MM.1S (cell line): ENCODE measurements around the gene ARHGEF2.

Experiments
- DNase-seq: peaks from one replicate; pipeline ENCODE4 v3.0.0-alpha.2; 2015
- H2AFZ ChIP-seq: fragments of 300-600 bp; sonication (generic); 2 replicates; pipeline ENCODE4 v1.6.0; 2016; ENCODE audit warnings: antibody characterized with exemption, low read length
- H3F3A ChIP-seq: fragments of 300-600 bp; sonication (generic); 2 replicates; pipeline ENCODE4 v1.6.1; 2016; ENCODE audit warnings: mild to moderate bottlenecking, antibody characterized with exemption, low read length, moderate library complexity, mixed read lengths; ENCODE audit not compliant: insufficient read depth
- H3K27ac ChIP-seq: fragments of 300-600 bp; sonication (generic); 2 replicates; pipeline ENCODE4 v1.5.1; 2016; ENCODE audit warnings: mild to moderate bottlenecking, low read length
- H3K27me3 ChIP-seq: fragments of 300-600 bp; sonication (generic); replicated peaks from 2 replicates; pipeline ENCODE4 v1.6.0; 2016; ENCODE audit warnings: low read length; ENCODE audit not compliant: insufficient read depth
- H3K36me3 ChIP-seq: fragments of 300-600 bp; sonication (generic); replicated peaks from 2 replicates; pipeline ENCODE4 v1.6.1; 2016; ENCODE audit warnings: mild to moderate bottlenecking, low read length, mixed read lengths; ENCODE audit not compliant: insufficient read depth
- H3K4me1 ChIP-seq: fragments of 300-600 bp; sonication (generic); 2 replicates; pipeline ENCODE4 v1.6.1; 2016; ENCODE audit warnings: low read length, mixed read lengths
- H3K4me2 ChIP-seq: fragments of 300-600 bp; sonication (generic); 2 replicates; pipeline ENCODE4 v1.6.0; 2016; ENCODE audit warnings: low read depth, low read length
- H3K4me3 ChIP-seq: fragments of 300-600 bp; sonication (generic); 2 replicates; pipeline ENCODE4 v1.5.1; 2016; ENCODE audit warnings: low read length, mixed read lengths
- H3K79me2 ChIP-seq: fragments of 300-600 bp; sonication (generic); 2 replicates; pipeline ENCODE4 v1.6.1; 2016; ENCODE audit warnings: mixed run types, low read length, mixed read lengths
- H3K9ac ChIP-seq: fragments of 300-600 bp; sonication (generic); 2 replicates; pipeline ENCODE4 v1.6.1; 2016; ENCODE audit warnings: low read length, mixed read lengths
- H3K9me2 ChIP-seq: fragments of 300-600 bp; sonication (generic); replicated peaks from 2 replicates; pipeline ENCODE4 v1.6.1; 2016; ENCODE audit warnings: mild to moderate bottlenecking, low read length, mixed read lengths; ENCODE audit not compliant: insufficient read depth
- H3K9me3 ChIP-seq: fragments of 300-600 bp; sonication (generic); replicated peaks from 2 replicates; pipeline ENCODE4 v1.6.1; 2016; ENCODE audit warnings: mild to moderate bottlenecking, low read length, mixed read lengths; ENCODE audit not compliant: insufficient read depth
- H4K20me1 ChIP-seq: fragments of 300-600 bp; sonication (generic); 2 replicates; pipeline ENCODE4 v1.6.1; 2016; ENCODE audit warnings: mild to moderate bottlenecking, low read length, moderate library complexity, mixed read lengths; ENCODE audit not compliant: insufficient read depth
- EZH2 ChIP-seq: fragments of 300-600 bp; sonication (generic); optimal IDR thresholded peaks from 2 replicates; pipeline ENCODE3; 2017; ENCODE audit warnings: low read depth, mild to moderate bottlenecking, antibody characterized with exemption, low read length, mixed read lengths
- EZH2phosphoT487 ChIP-seq: fragments of 300-600 bp; sonication (generic); IDR thresholded peaks from 2 replicates; pipeline ENCODE4 v1.6.1; 2018; ENCODE audit warnings: antibody characterized with exemption, low read length
- TF ChIP-seq, protein P1 (sequence below): fragments of 300-600 bp; sonication (generic); IDR thresholded peaks from 2 replicates; pipeline ENCODE4 v1.5.1; 2016; ENCODE audit warnings: antibody characterized with exemption, low read length, mixed read lengths

ARHGEF2 gene

DNA sequence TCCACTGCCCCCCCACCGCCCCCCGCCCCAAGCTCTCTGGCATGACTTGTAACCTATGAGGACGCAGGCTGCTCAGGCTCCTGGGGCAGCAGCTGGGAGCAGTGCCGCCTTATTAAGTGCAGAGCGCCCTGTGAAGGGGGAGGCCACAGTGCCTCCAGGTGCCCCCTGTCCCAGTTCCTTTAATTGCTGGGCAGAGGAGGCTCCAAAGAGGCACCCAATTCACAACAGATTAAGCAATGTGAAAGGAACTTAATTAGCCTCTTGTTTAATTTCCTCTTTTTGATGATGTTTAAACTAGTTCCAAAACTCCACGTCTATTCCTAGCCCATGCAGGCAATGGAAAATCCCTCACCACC is 33.9 kb downstream of the ARHGEF2 start:
- H3K36me3 ChIP-seq, result peaks cover 3% of the 10 kb centered on the region; the same call in 1 of the 2 replicates
- H4K20me1 ChIP-seq, result no peaks in the 10 kb centered on the region
- no peak overlapping the region for H3K4me2 ChIP-seq
- H2AFZ ChIP-seq, result no peak overlapping the region
- H3K9ac ChIP-seq, result no peak overlapping the region
- no peaks in the 10 kb centered on the region for H3K9me2 ChIP-seq
- DNase-seq, result no peak
- no peak overlapping the region for H3K4me3 ChIP-seq
- TF ChIP-seq EZH2 (no peak), EZH2phosphoT487 (no peak)
- TF ChIP-seq, protein P1, sequence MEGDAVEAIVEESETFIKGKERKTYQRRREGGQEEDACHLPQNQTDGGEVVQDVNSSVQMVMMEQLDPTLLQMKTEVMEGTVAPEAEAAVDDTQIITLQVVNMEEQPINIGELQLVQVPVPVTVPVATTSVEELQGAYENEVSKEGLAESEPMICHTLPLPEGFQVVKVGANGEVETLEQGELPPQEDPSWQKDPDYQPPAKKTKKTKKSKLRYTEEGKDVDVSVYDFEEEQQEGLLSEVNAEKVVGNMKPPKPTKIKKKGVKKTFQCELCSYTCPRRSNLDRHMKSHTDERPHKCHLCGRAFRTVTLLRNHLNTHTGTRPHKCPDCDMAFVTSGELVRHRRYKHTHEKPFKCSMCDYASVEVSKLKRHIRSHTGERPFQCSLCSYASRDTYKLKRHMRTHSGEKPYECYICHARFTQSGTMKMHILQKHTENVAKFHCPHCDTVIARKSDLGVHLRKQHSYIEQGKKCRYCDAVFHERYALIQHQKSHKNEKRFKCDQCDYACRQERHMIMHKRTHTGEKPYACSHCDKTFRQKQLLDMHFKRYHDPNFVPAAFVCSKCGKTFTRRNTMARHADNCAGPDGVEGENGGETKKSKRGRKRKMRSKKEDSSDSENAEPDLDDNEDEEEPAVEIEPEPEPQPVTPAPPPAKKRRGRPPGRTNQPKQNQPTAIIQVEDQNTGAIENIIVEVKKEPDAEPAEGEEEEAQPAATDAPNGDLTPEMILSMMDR, result no peak
- H3K4me1 ChIP-seq, result peaks cover 86% of the 10 kb centered on the region
- H3F3A ChIP-seq, result peaks cover 82% of the 10 kb centered on the region
- H3K79me2 ChIP-seq, result peaks cover 12% of the 10 kb centered on the region
- no peaks in the 10 kb centered on the region for H3K9me3 ChIP-seq
- H3K27me3 ChIP-seq, result no peaks in the 10 kb centered on the region
- peak overlapping the region; percentile 87; the same call in 1 of the 2 replicates for H3K27ac ChIP-seq

DNA sequence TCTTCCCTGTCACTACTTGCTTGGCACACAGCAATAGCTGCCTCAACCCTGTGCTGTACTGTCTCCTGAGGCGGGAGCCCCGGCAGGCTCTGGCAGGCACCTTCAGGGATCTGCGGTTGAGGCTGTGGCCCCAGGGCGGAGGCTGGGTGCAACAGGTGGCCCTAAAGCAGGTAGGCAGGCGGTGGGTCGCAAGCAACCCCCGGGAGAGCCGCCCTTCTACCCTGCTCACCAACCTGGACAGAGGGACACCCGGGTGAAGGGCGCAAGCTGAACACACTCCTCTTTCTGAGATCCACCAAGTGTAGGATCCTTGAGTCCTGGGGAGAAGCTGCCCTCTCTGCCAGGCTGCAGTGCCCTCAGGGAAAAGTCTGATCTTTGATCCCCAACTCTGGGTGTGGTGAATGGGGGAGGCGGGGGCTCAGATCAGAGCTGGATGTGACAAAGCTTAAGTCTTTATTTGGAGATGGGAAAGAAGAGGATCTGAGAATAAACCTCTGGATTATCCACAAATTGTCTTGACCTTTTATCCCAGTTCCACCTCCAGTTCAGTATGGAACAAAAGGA is 35.7 kb downstream of the ARHGEF2 start:
- Histone ChIP-seq H3K9ac (no peak overlapping the region), H3K27ac (peak overlapping the region; percentile 87; the same call in 1 of the 2 replicates)

DNA sequence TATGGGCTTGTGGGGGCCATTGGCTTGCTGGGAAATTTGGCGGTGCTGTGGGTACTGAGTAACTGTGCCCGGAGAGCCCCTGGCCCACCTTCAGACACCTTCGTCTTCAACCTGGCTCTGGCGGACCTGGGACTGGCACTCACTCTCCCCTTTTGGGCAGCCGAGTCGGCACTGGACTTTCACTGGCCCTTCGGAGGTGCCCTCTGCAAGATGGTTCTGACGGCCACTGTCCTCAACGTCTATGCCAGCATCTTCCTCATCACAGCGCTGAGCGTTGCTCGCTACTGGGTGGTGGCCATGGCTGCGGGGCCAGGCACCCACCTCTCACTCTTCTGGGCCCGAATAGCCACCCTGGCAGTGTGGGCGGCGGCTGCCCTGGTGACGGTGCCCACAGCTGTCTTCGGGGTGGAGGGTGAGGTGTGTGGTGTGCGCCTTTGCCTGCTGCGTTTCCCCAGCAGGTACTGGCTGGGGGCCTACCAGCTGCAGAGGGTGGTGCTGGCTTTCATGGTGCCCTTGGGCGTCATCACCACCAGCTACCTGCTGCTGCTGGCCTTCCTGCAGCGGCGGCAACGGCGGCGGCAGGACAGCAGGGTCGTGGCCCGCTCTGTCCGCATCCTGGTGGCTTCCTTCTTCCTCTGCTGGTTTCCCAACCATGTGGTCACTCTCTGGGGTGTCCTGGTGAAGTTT is 36.4 kb downstream of the ARHGEF2 start:
- Histone ChIP-seq H3K9me2 (no peaks in the 10 kb centered on the region), H2AFZ (no peak overlapping the region), H3K4me3 (no peak overlapping the region), H3K4me1 (peaks cover 73% of the 10 kb centered on the region), H3F3A (peaks cover 68% of the 10 kb centered on the region), H3K36me3 (no peaks in the 10 kb centered on the region), H3K4me2 (0 out of 2 replicates have a peak overlapping the region, but pooled peaks have one; percentile 5), H3K9me3 (no peaks in the 10 kb centered on the region), H3K9ac (no peak overlapping the region), H4K20me1 (no peaks in the 10 kb centered on the region), H3K79me2 (peaks cover 5% of the 10 kb centered on the region; the same call in 1 of the 2 replicates), H3K27me3 (no peaks in the 10 kb centered on the region), H3K27ac (peak overlapping the region; percentile 87; the same call in 1 of the 2 replicates)
- TF ChIP-seq EZH2phosphoT487 (no peak), EZH2 (no peak)
- TF ChIP-seq, protein P1, result no peak
- DNase-seq, result no peak

More for the DNA sequence above, 35.7 kb downstream of the ARHGEF2 start:
- no peak for TF ChIP-seq EZH2
- TF ChIP-seq, protein P1, result no peak
- TF ChIP-seq EZH2phosphoT487, result no peak
- DNase-seq, result no peak
- Histone ChIP-seq H3K36me3 (peaks cover 3% of the 10 kb centered on the region; the same call in 1 of the 2 replicates), H4K20me1 (no peaks in the 10 kb centered on the region), H3K9me3 (no peaks in the 10 kb centered on the region), H3F3A (peaks cover 75% of the 10 kb centered on the region), H3K27me3 (no peaks in the 10 kb centered on the region), H3K4me1 (peaks cover 79% of the 10 kb centered on the region), H2AFZ (no peak overlapping the region), H3K79me2 (peaks cover 6% of the 10 kb centered on the region), H3K4me3 (no peak overlapping the region), H3K4me2 (peak overlapping the region; percentile 1), H3K9me2 (no peaks in the 10 kb centered on the region)
